Measurements from ENCODE around the gene GREB1. TPM values are rescaled to one million over a fixed set of nuclear protein-coding genes. Genes with fewer than 3 reads are reported as not detected.

The GREB1 gene
- total and polyA plus RNA-seq, 2 experiments from 2014 or later: 12.0 to 35.0 TPM

- TF ChIP-seq REST (IDR thresholded peaks at IDR 0.05; ENCODE audit: unreplicated experiment): no peak
- TF ChIP-seq STAT1 (IDR thresholded peaks at IDR 0.05; ENCODE audit: unreplicated experiment): no peak
- TF ChIP-seq ZNF114 (CRISPR knock-in tag; IDR thresholded peaks at IDR 0.05): no peak
- no peak for TF ChIP-seq CTCF (conservative IDR thresholded peaks at IDR 0.05; ENCODE audit: low read depth in 2 of 2)
Observed at GRCh38 chr2:11540996-11541692, 7.3 kb downstream of the GREB1 start (continued).

GRCh38 chr2:11541693-11542274 lies 7.9 kb downstream of the GREB1 start:
- H3F3A ChIP-seq (replicated peaks; ENCODE audit: low read depth): no peaks in the 10 kb centered on the region
- peaks cover 33% of the 10 kb centered on the region for H3K79me2 ChIP-seq (replicated peaks; ENCODE audit: insufficient read depth)
- peak overlapping the region; percentile 73 for H3K4me2 ChIP-seq
- H4K20me1 ChIP-seq (replicated peaks; ENCODE audit: insufficient read depth): 0 out of 2 replicates have a peak, but pooled peaks cover 9% of the 10 kb centered on the region
- 0 out of 3 replicates have a peak overlapping the region, but pooled peaks have one; percentile 1 for H3K4me3 Mint-ChIP-seq
- H3K4me1 ChIP-seq (ENCODE audit: insufficient read depth): peaks cover 52% of the 10 kb centered on the region
- DNase-seq (ENCODE audit: low spot score): peak; percentile 14
- H3K27me3 ChIP-seq (ENCODE audit: insufficient read depth): no peaks in the 10 kb centered on the region
- no peaks in the 10 kb centered on the region for H3K9me2 ChIP-seq (ENCODE audit: insufficient read depth)
- no peak overlapping the region; the same call in 1 of the 2 replicates for H3K27ac Mint-ChIP-seq
- no peak overlapping the region for H2AFZ ChIP-seq
- no peak overlapping the region for H3K27ac ChIP-seq (ENCODE audit: low read depth)
- H3K36me3 ChIP-seq (ENCODE audit: insufficient read depth): no peaks in the 10 kb centered on the region
- H3K4me1 Mint-ChIP-seq: peaks cover 47% of the 10 kb centered on the region
- peaks cover 18% of the 10 kb centered on the region for H3K27me3 Mint-ChIP-seq (ENCODE audit: insufficient read depth, low read depth, poor library complexity)
- H3K36me3 Mint-ChIP-seq (ENCODE audit: low read depth): no peaks in the 10 kb centered on the region; the same call in 2 of the 3 replicates
- no peak for ATAC-seq
- H3K9me3 Mint-ChIP-seq: no peaks in the 10 kb centered on the region
- no peak overlapping the region for H3K4me3 ChIP-seq
- TF ChIP-seq EZH2 (IDR thresholded peaks at IDR 0.05; ENCODE audit: low read depth, unreplicated experiment) (no peak), ZNF331 (CRISPR knock-in tag; IDR thresholded peaks at IDR 0.05; ENCODE audit: low read depth) (no peak), ZNF462 (CRISPR knock-in tag; IDR thresholded peaks at IDR 0.05) (no peak), CREB1 (CRISPR knock-in tag; IDR thresholded peaks at IDR 0.05; ENCODE audit: low read depth) (no peak), STAT1 (IDR thresholded peaks at IDR 0.05; ENCODE audit: unreplicated experiment) (no peak), ZNF114 (CRISPR knock-in tag; IDR thresholded peaks at IDR 0.05) (no peak), EZH2phosphoT487 (IDR thresholded peaks at IDR 0.05; ENCODE audit: unreplicated experiment) (no peak), JUNB (IDR thresholded peaks at IDR 0.05; ENCODE audit: unreplicated experiment) (no peak), POLR2AphosphoS5 (IDR thresholded peaks at IDR 0.05; ENCODE audit: low read depth) (no peak)
